22Rv1 (cell line): Measurements from ENCODE around the gene DENND5A.

Experiments used
- H3K27ac ChIP-seq: fragments of 450-650 bp; 2 replicates; pipeline ENCODE4 v1.5.1; 2017
- CTCF ChIP-seq: fragments of 450-650 bp; IDR thresholded peaks from 2 replicates; pipeline ENCODE4 v1.5.1; 2017; ENCODE audit warnings: mild to moderate bottlenecking
- ZFX ChIP-seq: fragments of 450-650 bp; IDR thresholded peaks from 2 replicates; pipeline ENCODE4 v1.6.1; 2017; ENCODE audit warnings: antibody characterized with exemption, borderline replicate concordance

Gene DENND5A

DNA sequence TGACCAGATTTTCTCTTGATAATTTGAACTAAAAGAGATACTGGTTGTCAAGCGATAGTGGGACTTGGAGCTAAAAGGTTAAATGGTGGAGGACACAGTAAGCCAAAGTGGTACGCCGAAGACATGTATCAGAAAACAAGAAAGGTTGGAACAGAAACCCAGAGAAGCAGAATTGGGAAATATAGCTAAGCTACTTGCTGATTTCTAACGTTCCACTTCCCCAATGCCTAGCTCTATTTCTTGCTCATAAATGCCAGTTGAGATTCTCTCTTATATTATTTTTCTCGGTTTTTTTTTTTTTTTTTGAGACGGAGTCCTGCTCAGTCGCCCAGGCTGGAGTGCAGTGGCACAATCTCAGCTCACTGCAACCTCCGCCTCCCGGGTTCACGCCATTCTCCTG lies 36.6 kb upstream of the DENND5A start:
- no peak for TF ChIP-seq ZFX
- no peak for TF ChIP-seq CTCF
- no peak overlapping the region for H3K27ac ChIP-seq

GRCh38 chr11:9293646-9294045 lies 28.5 kb upstream of the DENND5A start:
- no peak for TF ChIP-seq CTCF
- no peak for TF ChIP-seq ZFX
- no peak overlapping the region for H3K27ac ChIP-seq

GRCh38 chr11:9285850-9286587 lies 20.9 kb upstream of the DENND5A start:
- TF ChIP-seq CTCF, result no peak
- no peak for TF ChIP-seq ZFX
- no peak overlapping the region for H3K27ac ChIP-seq

DNA sequence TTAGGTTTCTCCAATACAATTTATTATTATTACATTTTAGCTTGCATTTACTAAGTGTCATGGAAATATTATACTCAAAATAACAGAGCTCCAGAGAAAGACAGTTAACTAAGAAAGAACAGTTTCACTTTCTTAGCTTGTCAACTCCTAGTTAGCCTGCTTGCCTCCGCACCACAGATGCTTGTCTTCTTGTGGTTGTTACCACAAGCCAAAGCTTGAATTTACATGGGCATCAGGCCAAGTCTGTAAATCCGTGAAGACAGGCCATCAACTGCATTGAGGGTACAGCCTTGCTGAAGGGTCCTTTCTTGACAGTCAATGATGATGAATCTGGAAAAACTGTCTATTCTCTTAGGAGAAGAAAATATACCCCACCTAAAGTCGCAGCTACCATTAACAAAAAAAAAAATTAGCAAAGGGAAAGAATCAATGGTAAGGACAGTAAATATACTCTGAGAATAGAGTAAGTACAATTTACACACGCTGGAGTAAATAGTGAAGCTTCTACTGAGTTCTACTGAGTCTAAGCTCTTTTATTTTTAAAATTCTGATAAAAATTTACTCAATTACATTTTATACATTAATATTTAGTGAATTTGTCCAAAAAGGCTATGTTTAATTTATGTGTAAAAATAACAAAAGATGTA lies 15.6 kb upstream of the DENND5A start:
- TF ChIP-seq CTCF (no peak), ZFX (no peak)
- H3K27ac ChIP-seq, result peak overlapping the region; percentile 28

GRCh38 chr11:9277176-9277575 lies 12.0 kb upstream of the DENND5A start:
- no peak for TF ChIP-seq CTCF
- no peak overlapping the region for H3K27ac ChIP-seq

GRCh38 chr11:9276571-9276970 lies 11.4 kb upstream of the DENND5A start:
- H3K27ac ChIP-seq, result no peak overlapping the region
- TF ChIP-seq ZFX (no peak), CTCF (no peak)

GRCh38 chr11:9274499-9275258 lies 9.5 kb upstream of the DENND5A start:
- 0 out of 2 replicates have a peak overlapping the region, but pooled peaks have one; percentile 12 for H3K27ac ChIP-seq
- TF ChIP-seq ZFX, result no peak
- TF ChIP-seq CTCF, result no peak
